HepG2 (cell line): ENCODE measurements around the gene HERC6. TPM values are rescaled to one million over a fixed set of nuclear protein-coding genes. Genes with fewer than 3 reads are reported as not detected.

ENCODE experiments used
- ATAC-seq: fragments of 200-7000 bp; cut with Tn5 transposase; 3 replicates; pipeline ENCODE4 v1.9.1; 2020; ENCODE audit warnings: mild to moderate bottlenecking, moderate library complexity
- BruUV-seq: library from RNA; stranded (reverse); fragments of 400-500 nt; replicated peaks from 2 replicates; lab custom pipeline; 2021; lab: Mats Ljungman, UMichigan
- CTCF ChIA-PET: fragments of 300-600 bp; formaldehyde crosslinking; extraction: SDS; loops from one replicate; lab custom pipeline; 2021; ENCODE audit warnings: low total read pairs, inconsistent platforms, low intra/inter-chr PET ratio; lab: Yijun Ruan, JAX
- POLR2A ChIA-PET: fragments of 350-600 bp; sonication (Branson Sonifier 250); formaldehyde crosslinking; loops from one replicate; lab custom pipeline; 2020; ENCODE audit warnings: antibody characterized with exemption, inconsistent platforms; lab: Yijun Ruan, JAX
- DNase-seq: peaks from one replicate; pipeline ENCODE4 v3.0.0-alpha.2; 2015; ENCODE audit warnings: low spot score
- FAIRE-seq: peaks from 3 replicates; lab custom pipeline; 2011; peaks lifted over from hg19 to GRCh38; lab: Jason Lieb, UNC
- H2AFZ ChIP-seq: one replicate; pipeline ENCODE4 v1.6.1; 2011; ENCODE audit warnings: low read length, inconsistent platforms
- H3K27ac ChIP-seq: fragments of 300-600 bp; 3 replicates; pipeline ENCODE4 v1.8.0; 2011; ENCODE audit warnings: mixed run types, mild to moderate bottlenecking, mixed read lengths, low read length, inconsistent platforms; ENCODE audit not compliant: insufficient read depth; ENCODE audit errors: extremely low read length
- H3K27me3 ChIP-seq, 2 experiments: fragments of 200-600 bp in 1 of 2; 2 replicates in 1 of 2; 3 replicates in 1 of 2; pipeline versions ENCODE4 v1.6.0 to v1.8.0; 2011; ENCODE audit warnings: low read length in 2 of 2, mild to moderate bottlenecking in 2 of 2, moderate library complexity in 2 of 2, inconsistent platforms in 1 of 2; ENCODE audit not compliant: insufficient read depth in 2 of 2, control insufficient read depth in 1 of 2
- H3K36me3 ChIP-seq, 2 experiments: fragments of 200-600 bp in 1 of 2; replicated peaks in 1 of 2; 2 replicates in 1 of 2; 3 replicates in 1 of 2; pipeline versions ENCODE4 v1.5.1 to v1.8.0; 2011; ENCODE audit warnings: low read length in 2 of 2, inconsistent platforms in 1 of 2; ENCODE audit not compliant: insufficient read depth in 2 of 2, control insufficient read depth in 1 of 2
- H3K4me1 ChIP-seq: 2 replicates; pipeline ENCODE4 v1.5.1; 2012; ENCODE audit warnings: low read length, inconsistent platforms; ENCODE audit not compliant: insufficient read depth
- H3K4me2 ChIP-seq: 2 replicates; pipeline ENCODE4 v1.6.0; 2011; ENCODE audit warnings: low read depth, low read length, inconsistent platforms
- H3K4me3 ChIP-seq, 3 experiments: fragments of 200-600 bp in 1 of 3; sonication (generic), shearing (Covaris generic) in 1 of 3; replicated peaks in 1 of 3; 2 replicates each; pipeline ENCODE4 v1.5.1; 2011 to 2016; ENCODE audit warnings: low read length in 3 of 3, inconsistent platforms in 2 of 3, low read depth in 2 of 3, mild to moderate bottlenecking in 2 of 3, control low read depth in 1 of 3, mixed read lengths in 1 of 3; ENCODE audit not compliant: insufficient read depth in 1 of 3
- H3K79me2 ChIP-seq: one replicate; pipeline ENCODE4 v1.6.1; 2011; ENCODE audit warnings: low read length, inconsistent platforms; ENCODE audit not compliant: insufficient read depth
- H3K9ac ChIP-seq: 2 replicates; pipeline ENCODE4 v1.6.0; 2011; ENCODE audit warnings: mild to moderate bottlenecking, low read depth, low read length, inconsistent platforms; ENCODE audit not compliant: insufficient read depth
- H3K9me3 ChIP-seq: 2 replicates; pipeline ENCODE4 v1.5.1; 2012; ENCODE audit warnings: mild to moderate bottlenecking, low read length
- H4K20me1 ChIP-seq: 2 replicates; pipeline ENCODE4 v1.6.0; 2011; ENCODE audit warnings: inconsistent platforms, mild to moderate bottlenecking, low read length, moderate library complexity; ENCODE audit not compliant: insufficient read depth
- HNF4A ChIP-seq: sonication (generic); formaldehyde crosslinking; IDR thresholded peaks from 2 replicates; pipeline ENCODE4 v1.4.0; 2020; ENCODE audit warnings: missing genetic modification reagents
- HNRNPK ChIP-seq: fragments of 200-400 bp; formaldehyde crosslinking; IDR thresholded peaks from 2 replicates; pipeline ENCODE4 v1.6.1; 2018; ENCODE audit warnings: low read length, low read depth, moderate library complexity, mild to moderate bottlenecking; ENCODE audit not compliant: poor library complexity, severe bottlenecking
- NFE2L2 ChIP-seq: fragments of 150-350 bp; IDR thresholded peaks from 2 replicates; pipeline ENCODE4 v1.6.1; 2014; ENCODE audit warnings: low read length
- PCBP1 ChIP-seq: fragments of 200-400 bp; formaldehyde crosslinking; IDR thresholded peaks from 2 replicates; pipeline ENCODE4 v1.6.1; 2017; ENCODE audit warnings: mild to moderate bottlenecking, low read depth, low read length, borderline replicate concordance
- PCBP2 ChIP-seq: fragments of 200-400 bp; formaldehyde crosslinking; optimal IDR thresholded peaks from 2 replicates; pipeline ENCODE3; 2018; ENCODE audit warnings: low read length, low read depth; ENCODE audit not compliant: poor library complexity, severe bottlenecking
- PPARG ChIP-seq: conservative IDR thresholded peaks from 2 replicates; pipeline ENCODE4 v1.6.1; 2016; ENCODE audit warnings: missing biosample characterization, missing genetic modification reagents
- SIN3A ChIP-seq: IDR thresholded peaks from 2 replicates; pipeline ENCODE4 v1.6.1; 2011; ENCODE audit warnings: low read depth, mild to moderate bottlenecking, control low read depth, low read length, borderline replicate concordance
- TEAD2 ChIP-seq: sonication (generic); formaldehyde crosslinking; IDR thresholded peaks from 2 replicates; pipeline ENCODE4 v1.9.0; 2021; ENCODE audit warnings: missing genetic modification reagents
- ZFAT ChIP-seq: sonication (generic); formaldehyde crosslinking; conservative IDR thresholded peaks from 2 replicates; pipeline ENCODE4 v1.8.1; 2023; ENCODE audit warnings: missing genetic modification reagents, inconsistent platforms
- ZNF382 ChIP-seq: sonication (generic); formaldehyde crosslinking; IDR thresholded peaks from 2 replicates; pipeline ENCODE4 v1.5.0; 2020; ENCODE audit warnings: missing genetic modification reagents, mild to moderate bottlenecking, borderline replicate concordance
- WGBS: methylation state at CpG from one replicate; pipeline ENCODE4 v1.1.6; 2017; ENCODE audit warnings: low lambda C conversion rate; 5-methylcytosine and 5-hydroxymethylcytosine counted together
- in situ Hi-C: cut with HindIII; loops from 2 replicates; pipeline ENCODE4 v1.10.0; 2017; ENCODE audit warnings: low pct_unique_long_range_greater_than_20kb; ENCODE audit not compliant: extremely low pct_ligation_motif_present
- intact Hi-C: fragments of 100-400 bp; cut with micrococcal nuclease; formaldehyde crosslinking; loops from one replicate; pipeline ENCODE4 v1.10.0; 2022; ENCODE audit not compliant: unreplicated experiment
- polyA plus RNA-seq, 8 experiments: library from polyadenylated mRNA; depleted of rRNA in 3 of 8; stranded (reverse) in 7 of 8; unstranded in 1 of 8; fragments of >200 nt; fragmentation: Illumina TruSeq in 4 of 8; extraction: Trizol in 4 of 8; gene quantifications; 2 replicates each; pipeline versions ENCODE4 v1.2.1 to v1.2.3, GENCODE V29; 2011 to 2016; ENCODE audit warnings: low read depth in 4 of 8, missing spikeins in 1 of 8, mixed read lengths in 1 of 8; ENCODE audit not compliant: insufficient read depth in 1 of 8
- total RNA-seq, 5 experiments: library from RNA; depleted of rRNA; stranded (reverse); fragments of >200 nt; fragmentation: Illumina TruSeq; extraction: Trizol; gene quantifications; 2 replicates each; pipeline ENCODE4 v1.2.3, GENCODE V29; 2016; ENCODE audit warnings: low read depth in 1 of 5
- TF ChIP-seq, protein P1 (sequence below): sonication (generic); formaldehyde crosslinking; IDR thresholded peaks from 2 replicates; pipeline ENCODE4 v1.4.0; 2020; ENCODE audit warnings: missing genetic modification reagents

The HERC6 gene
- total and polyA plus RNA-seq, 2 of the 13 experiments (the other 11 are each of a cell fraction or from before 2014, with no cell fraction given) = 0.50 to 2.0 TPM

DNA sequence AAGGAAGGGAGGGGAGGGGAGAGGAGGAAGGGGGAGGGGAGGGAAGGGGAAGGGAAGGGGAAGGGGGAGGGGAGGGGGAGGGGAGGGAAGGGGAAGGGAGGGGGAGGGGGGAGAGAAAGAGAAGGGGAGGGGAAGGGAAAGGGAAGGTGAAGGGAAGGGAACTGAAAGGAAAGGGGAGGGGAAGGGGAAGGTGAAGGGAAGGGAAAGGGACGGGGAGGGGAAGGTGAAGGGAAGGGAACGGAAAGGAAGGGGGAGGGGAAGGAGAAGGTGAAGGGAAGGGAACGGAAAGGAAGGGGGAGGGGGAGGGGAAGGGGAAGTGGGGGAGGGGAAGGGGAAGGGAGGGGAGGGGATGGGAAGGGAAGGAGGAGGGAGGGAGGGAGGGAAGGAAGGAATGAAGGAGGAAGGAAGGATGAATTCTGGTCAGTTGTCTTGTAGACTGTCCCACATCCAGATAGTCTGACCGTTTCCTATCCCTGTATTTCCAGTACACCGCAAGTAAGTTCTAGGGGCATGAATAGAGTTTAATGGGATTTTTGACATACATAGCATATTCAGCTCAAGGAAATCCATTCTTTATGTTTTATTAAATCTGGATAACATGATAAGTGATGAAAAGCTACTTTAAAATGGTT is 98.7 kb downstream of the HERC6 start:
- H4K20me1 ChIP-seq = no peaks in the 10 kb centered on the region
- ChIA-PET CTCF (no interaction called here), POLR2A (no interaction called here)
- no TSS peak for BruUV-seq
- H3K36me3 ChIP-seq = no peaks in the 10 kb centered on the region
- H3K4me2 ChIP-seq = peak overlapping the region; percentile 55; the same call in 1 of the 2 replicates
- WGBS = 49% methylated on average over 5 of the region's 5 CpGs
- H3K27me3 ChIP-seq = peaks cover 0 to 3% of the 10 kb centered on the region in 2 experiments; a peak in 1 of 5 replicates
- no peak overlapping the region for H3K4me3 ChIP-seq
- TF ChIP-seq PCBP1 (0 out of 2 replicates have a peak, but pooled peaks have one; percentile 80), HNRNPK (peak; percentile 90), ZFAT (CRISPR knock-in tag) (no peak), SIN3A (no peak), PCBP2 (peak; percentile 95)
- H3K79me2 ChIP-seq = no peaks in the 10 kb centered on the region
- FAIRE-seq (no peak), ATAC-seq (no peak), DNase-seq (no peak)
- H3K9ac ChIP-seq = no peak overlapping the region
- intact Hi-C loops = no loop called here
- peaks cover 19% of the 10 kb centered on the region for H3K4me1 ChIP-seq
- no peak overlapping the region for H2AFZ ChIP-seq
- no peak overlapping the region for H3K27ac ChIP-seq
- in situ Hi-C loops = no loop called here
- H3K9me3 ChIP-seq = no peaks in the 10 kb centered on the region

DNA sequence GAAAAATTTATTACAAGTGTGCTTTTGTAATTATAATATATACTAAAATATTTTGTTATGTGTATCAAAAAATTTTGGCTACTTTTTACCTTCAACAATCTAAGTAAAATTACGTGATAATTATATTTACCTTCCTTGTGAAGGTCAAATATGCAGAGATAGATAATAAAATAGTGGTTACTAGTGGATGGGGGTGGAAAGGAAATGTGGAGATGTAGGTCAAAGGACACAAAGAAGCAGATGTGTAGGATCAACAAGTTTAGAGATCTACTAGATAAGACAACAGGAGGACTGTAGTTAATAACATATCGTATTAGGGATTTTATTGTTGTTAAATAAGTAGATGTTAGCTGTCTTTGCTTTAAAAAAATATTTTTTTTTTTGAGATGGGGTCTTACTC is 99.6 kb downstream of the HERC6 start:
- under 1% methylated on average over 2 of the region's 2 CpGs for WGBS
- FAIRE-seq (no peak), DNase-seq (peak; percentile 43), ATAC-seq (no peak)
- CTCF ChIA-PET = no interaction called here
- intact Hi-C loops = no loop called here
- H3K79me2 ChIP-seq = no peaks in the 10 kb centered on the region
- POLR2A ChIA-PET = no interaction called here
- peaks cover 19% of the 10 kb centered on the region for H3K4me1 ChIP-seq
- H3K9ac ChIP-seq = no peak overlapping the region
- no peaks in the 10 kb centered on the region for H4K20me1 ChIP-seq
- H3K36me3 ChIP-seq = no peaks in the 10 kb centered on the region
- no peaks in the 10 kb centered on the region for H3K9me3 ChIP-seq
- 0 out of 5 replicates have a peak, but pooled peaks cover 0 to 2% of the 10 kb centered on the region in 2 experiments for H3K27me3 ChIP-seq
- peak overlapping the region in 1 of 3 experiments; percentile 23; a peak in 1 of 6 replicates for H3K4me3 ChIP-seq
- peak overlapping the region; percentile 55 for H3K4me2 ChIP-seq
- in situ Hi-C loops = no loop called here
- no peak overlapping the region for H3K27ac ChIP-seq
- H2AFZ ChIP-seq = no peak overlapping the region
- no TSS peak for BruUV-seq
- TF ChIP-seq NFE2L2 (no peak), HNF4A (CRISPR knock-in tag) (0 out of 2 replicates have a peak, but pooled peaks have one; percentile 29), PPARG (peak; percentile 96), ZNF382 (CRISPR knock-in tag) (no peak), TEAD2 (no peak)
- TF ChIP-seq, protein P1, sequence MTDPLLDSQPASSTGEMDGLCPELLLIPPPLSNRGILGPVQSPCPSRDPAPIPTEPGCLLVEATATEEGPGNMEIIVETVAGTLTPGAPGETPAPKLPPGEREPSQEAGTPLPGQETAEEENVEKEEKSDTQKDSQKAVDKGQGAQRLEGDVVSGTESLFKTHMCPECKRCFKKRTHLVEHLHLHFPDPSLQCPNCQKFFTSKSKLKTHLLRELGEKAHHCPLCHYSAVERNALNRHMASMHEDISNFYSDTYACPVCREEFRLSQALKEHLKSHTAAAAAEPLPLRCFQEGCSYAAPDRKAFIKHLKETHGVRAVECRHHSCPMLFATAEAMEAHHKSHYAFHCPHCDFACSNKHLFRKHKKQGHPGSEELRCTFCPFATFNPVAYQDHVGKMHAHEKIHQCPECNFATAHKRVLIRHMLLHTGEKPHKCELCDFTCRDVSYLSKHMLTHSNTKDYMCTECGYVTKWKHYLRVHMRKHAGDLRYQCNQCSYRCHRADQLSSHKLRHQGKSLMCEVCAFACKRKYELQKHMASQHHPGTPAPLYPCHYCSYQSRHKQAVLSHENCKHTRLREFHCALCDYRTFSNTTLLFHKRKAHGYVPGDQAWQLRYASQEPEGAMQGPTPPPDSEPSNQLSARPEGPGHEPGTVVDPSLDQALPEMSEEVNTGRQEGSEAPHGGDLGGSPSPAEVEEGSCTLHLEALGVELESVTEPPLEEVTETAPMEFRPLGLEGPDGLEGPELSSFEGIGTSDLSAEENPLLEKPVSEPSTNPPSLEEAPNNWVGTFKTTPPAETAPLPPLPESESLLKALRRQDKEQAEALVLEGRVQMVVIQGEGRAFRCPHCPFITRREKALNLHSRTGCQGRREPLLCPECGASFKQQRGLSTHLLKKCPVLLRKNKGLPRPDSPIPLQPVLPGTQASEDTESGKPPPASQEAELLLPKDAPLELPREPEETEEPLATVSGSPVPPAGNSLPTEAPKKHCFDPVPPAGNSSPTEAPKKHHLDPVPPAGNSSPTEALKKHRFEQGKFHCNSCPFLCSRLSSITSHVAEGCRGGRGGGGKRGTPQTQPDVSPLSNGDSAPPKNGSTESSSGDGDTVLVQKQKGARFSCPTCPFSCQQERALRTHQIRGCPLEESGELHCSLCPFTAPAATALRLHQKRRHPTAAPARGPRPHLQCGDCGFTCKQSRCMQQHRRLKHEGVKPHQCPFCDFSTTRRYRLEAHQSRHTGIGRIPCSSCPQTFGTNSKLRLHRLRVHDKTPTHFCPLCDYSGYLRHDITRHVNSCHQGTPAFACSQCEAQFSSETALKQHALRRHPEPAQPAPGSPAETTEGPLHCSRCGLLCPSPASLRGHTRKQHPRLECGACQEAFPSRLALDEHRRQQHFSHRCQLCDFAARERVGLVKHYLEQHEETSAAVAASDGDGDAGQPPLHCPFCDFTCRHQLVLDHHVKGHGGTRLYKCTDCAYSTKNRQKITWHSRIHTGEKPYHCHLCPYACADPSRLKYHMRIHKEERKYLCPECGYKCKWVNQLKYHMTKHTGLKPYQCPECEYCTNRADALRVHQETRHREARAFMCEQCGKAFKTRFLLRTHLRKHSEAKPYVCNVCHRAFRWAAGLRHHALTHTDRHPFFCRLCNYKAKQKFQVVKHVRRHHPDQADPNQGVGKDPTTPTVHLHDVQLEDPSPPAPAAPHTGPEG (CRISPR knock-in tag) = no peak
